Measurements from ENCODE around the gene CDCA4.

- TF ChIP-seq CTCF (IDR thresholded peaks at IDR 0.05) (no peak), POLR2A (IDR thresholded peaks at IDR 0.05) (no peak), POLR2AphosphoS5 (IDR thresholded peaks at IDR 0.05) (no peak)
These were observed 43.8 kb upstream of the CDCA4 start for GRCh38 chr14:105064721-105065143.
